H1 (cell line): ENCODE data around the gene RIBC1. TPM values are rescaled to one million over a fixed set of nuclear protein-coding genes. Genes with fewer than 3 reads are reported as not detected.

ENCODE experiments used
- ASH2L ChIP-seq: fragments of 200-600, 300-600 bp; sonication (generic); IDR thresholded peaks from one replicate; pipeline ENCODE4 v1.7.1; 2017; ENCODE audit warnings: low read length
- BCL11A ChIP-seq, 2 experiments: IDR thresholded peaks; one replicate each; pipeline ENCODE4 v1.6.1; 2011; ENCODE audit warnings: low read depth in 2 of 2, low read length in 2 of 2, mild to moderate bottlenecking in 2 of 2
- BRCA1 ChIP-seq: IDR thresholded peaks from 2 replicates; pipeline ENCODE4 v1.6.1; 2012; ENCODE audit warnings: low read depth, low read length, improper control_type of control experiment
- CEBPB ChIP-seq: IDR thresholded peaks from 2 replicates; pipeline ENCODE4 v1.6.1; 2012; ENCODE audit warnings: low read depth, low read length
- CHD2 ChIP-seq: IDR thresholded peaks from 2 replicates; pipeline ENCODE4 v1.6.1; 2012; ENCODE audit warnings: low read length, improper control_type of control experiment
- EP300 ChIP-seq, 2 experiments: IDR thresholded peaks; 1 replicate in 1 of 2; 2 replicates in 1 of 2; pipeline ENCODE4 v1.6.1; 2011 to 2012; ENCODE audit warnings: low read depth in 2 of 2, low read length in 2 of 2, mild to moderate bottlenecking in 2 of 2, borderline replicate concordance in 1 of 2, inconsistent platforms in 1 of 2, moderate library complexity in 1 of 2
- GTF2F1 ChIP-seq: IDR thresholded peaks from 2 replicates; pipeline ENCODE4 v1.6.1; 2012; ENCODE audit warnings: low read depth, low read length, improper control_type of control experiment, borderline replicate concordance
- PHF8 ChIP-seq: fragments of 200-600 bp; sonication (generic); conservative IDR thresholded peaks from 2 replicates; pipeline ENCODE4 v1.7.1; 2012; ENCODE audit warnings: low read depth, mild to moderate bottlenecking, inconsistent platforms, low read length, moderate library complexity
- POLR2AphosphoS5 ChIP-seq: IDR thresholded peaks from 2 replicates; pipeline ENCODE4 v1.6.1; 2011; ENCODE audit warnings: low read depth, low read length
- TAF1 ChIP-seq: IDR thresholded peaks from 2 replicates; pipeline ENCODE4 v1.6.1; 2011; ENCODE audit warnings: mild to moderate bottlenecking, low read depth, low read length
- TAF7 ChIP-seq: optimal IDR thresholded peaks from 2 replicates; pipeline ENCODE3; 2011; ENCODE audit warnings: low read depth, mild to moderate bottlenecking, inconsistent platforms, low read length, moderate library complexity, borderline replicate concordance
- polyA plus RNA-seq, 7 experiments: library from polyadenylated mRNA; depleted of rRNA in 3 of 7; stranded (reverse) in 5 of 7; unstranded in 2 of 7; fragments of >200 nt in 5 of 7; fragments of 200-250 nt in 2 of 7; gene quantifications; 1 replicate in 5 of 7; 2 replicates in 1 of 7; 4 replicates in 1 of 7; pipeline versions ENCODE4 v1.2.1 to v1.2.3, GENCODE V29; 2011 to 2013; ENCODE audit warnings: missing spikeins in 2 of 7, mixed read lengths in 2 of 7
- total RNA-seq: library from RNA; stranded (reverse); fragmentation: NEBNext Ultra II Directional; extraction: Animal tissue kit (Norgen Biotek cat#: 25700); gene quantifications from 2 replicates; pipeline ENCODE4 v1.2.1, GENCODE V29; 2021
- TF ChIP-seq, protein P1 (sequence below): IDR thresholded peaks from 2 replicates; pipeline ENCODE4 v1.6.1; 2012; ENCODE audit warnings: inconsistent platforms

The RIBC1 gene
- total and polyA plus RNA-seq, 2 of the 8 experiments (the other 6 are each of a cell fraction or from before 2014, with no cell fraction given), result 0.41 to 0.97 TPM

DNA sequence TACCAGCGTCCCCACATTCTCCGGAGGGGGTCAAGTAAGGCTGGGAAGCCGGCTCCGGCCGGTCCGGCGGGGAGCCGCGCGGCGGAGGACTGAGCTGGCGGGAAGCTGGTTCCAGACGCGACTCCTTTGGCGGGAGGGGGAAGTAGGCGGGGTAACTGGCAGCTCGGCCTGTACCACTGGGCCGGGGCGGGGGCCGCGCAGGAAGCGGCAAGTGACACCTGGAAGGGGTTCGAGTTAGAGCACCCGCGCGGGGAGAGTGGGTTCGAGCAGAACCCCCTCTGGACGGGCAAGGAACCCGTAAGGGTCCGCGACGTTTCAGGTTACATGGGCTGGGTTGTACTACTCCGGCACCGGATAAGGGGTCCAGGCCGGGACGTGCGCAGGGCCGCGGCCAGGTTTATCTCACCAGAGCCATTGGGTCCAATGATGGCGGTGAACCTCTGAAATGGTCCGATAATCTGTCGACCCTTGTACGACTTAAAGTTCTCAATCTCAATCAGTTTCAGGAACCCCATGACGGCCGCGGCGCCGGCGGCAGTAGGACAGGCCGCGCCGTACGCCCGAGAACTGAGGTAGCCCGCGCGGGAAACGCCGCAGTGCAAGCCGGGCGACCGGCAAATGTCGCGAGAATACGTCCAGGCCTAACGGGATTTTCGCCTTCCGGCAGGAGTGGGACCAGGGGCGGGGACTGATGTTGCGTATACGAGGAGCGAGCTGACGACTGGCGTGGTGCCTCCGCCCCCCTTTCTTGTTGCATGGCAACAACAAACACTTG, 400 bp upstream of the RIBC1 start, which contains the start of gene SMC1A (continued):
- TF ChIP-seq CHD2 (peak; percentile 91), TAF7 (peak; percentile 67), EP300 (IDR thresholded peaks at IDR 0.05; ENCODE audit: borderline replicate concordance in 1 of 2, low read depth in 2 of 2, low read length in 2 of 2) (peak in 1 of 2 experiments; percentile 74; a peak in 1 of 3 replicates), ASH2L (peak; percentile 59), BRCA1 (peak; percentile 76), CEBPB (peak; percentile 17; the same call in 1 of the 2 replicates), BCL11A (IDR thresholded peaks at IDR 0.05; ENCODE audit: low read depth in 2 of 2, low read length in 2 of 2) (no peak), PHF8 (peak; percentile 77), POLR2AphosphoS5 (peak; percentile 84), GTF2F1 (0 out of 2 replicates have a peak, but pooled peaks have one; percentile 34), TAF1 (peak; percentile 83)
- TF ChIP-seq, protein P1, sequence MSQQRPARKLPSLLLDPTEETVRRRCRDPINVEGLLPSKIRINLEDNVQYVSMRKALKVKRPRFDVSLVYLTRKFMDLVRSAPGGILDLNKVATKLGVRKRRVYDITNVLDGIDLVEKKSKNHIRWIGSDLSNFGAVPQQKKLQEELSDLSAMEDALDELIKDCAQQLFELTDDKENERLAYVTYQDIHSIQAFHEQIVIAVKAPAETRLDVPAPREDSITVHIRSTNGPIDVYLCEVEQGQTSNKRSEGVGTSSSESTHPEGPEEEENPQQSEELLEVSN, result peak; percentile 47; the same call in 1 of the 2 replicates
- TF ChIP-seq, all 59 proteins: peak for 16
